Gastroesophageal sphincter (tissue), 3 donors: ENCODE measurements around the gene ANKRD60.

Source experiments
- POLR2AphosphoS5 ChIP-seq: sonication (generic); formaldehyde crosslinking; IDR thresholded peaks from one replicate; pipeline ENCODE4 v1.6.1; 2017; ENCODE audit warnings: antibody characterized with exemption
- TF ChIP-seq, protein P1 (sequence below), 4 experiments: fragments of 200-600 bp in 2 of 4; fragments of 450-650 bp in 2 of 4; sonication (generic) in 1 of 4; IDR thresholded peaks; one replicate each; pipeline ENCODE4 v1.5.1; 2017 to 2019; ENCODE audit warnings: antibody characterized with exemption in 4 of 4, mild to moderate bottlenecking in 2 of 4, moderate library complexity in 2 of 4

DNA sequence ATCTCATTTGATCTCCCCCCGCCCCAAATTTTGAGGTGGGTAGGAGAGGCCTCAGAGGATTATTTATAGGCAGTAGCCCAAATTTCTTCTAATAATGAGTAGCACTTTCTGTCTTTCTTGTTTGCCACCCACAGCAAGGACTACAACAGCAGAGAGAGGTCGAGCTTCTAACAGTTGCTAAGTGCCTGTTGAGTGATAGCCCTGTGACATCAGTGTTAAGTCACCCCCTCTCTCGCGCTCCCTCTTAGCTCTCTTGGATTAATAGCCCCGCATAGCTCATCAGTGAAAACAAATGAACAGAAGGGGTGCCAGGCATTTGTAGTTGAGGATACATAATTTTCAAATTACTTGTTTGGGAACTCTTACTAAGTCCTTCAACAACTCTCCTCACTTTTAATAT, 3.5 kb downstream of the ANKRD60 start:
- TF ChIP-seq, protein P1, sequence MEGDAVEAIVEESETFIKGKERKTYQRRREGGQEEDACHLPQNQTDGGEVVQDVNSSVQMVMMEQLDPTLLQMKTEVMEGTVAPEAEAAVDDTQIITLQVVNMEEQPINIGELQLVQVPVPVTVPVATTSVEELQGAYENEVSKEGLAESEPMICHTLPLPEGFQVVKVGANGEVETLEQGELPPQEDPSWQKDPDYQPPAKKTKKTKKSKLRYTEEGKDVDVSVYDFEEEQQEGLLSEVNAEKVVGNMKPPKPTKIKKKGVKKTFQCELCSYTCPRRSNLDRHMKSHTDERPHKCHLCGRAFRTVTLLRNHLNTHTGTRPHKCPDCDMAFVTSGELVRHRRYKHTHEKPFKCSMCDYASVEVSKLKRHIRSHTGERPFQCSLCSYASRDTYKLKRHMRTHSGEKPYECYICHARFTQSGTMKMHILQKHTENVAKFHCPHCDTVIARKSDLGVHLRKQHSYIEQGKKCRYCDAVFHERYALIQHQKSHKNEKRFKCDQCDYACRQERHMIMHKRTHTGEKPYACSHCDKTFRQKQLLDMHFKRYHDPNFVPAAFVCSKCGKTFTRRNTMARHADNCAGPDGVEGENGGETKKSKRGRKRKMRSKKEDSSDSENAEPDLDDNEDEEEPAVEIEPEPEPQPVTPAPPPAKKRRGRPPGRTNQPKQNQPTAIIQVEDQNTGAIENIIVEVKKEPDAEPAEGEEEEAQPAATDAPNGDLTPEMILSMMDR (IDR thresholded peaks at IDR 0.05), result no peak
- no peak for TF ChIP-seq POLR2AphosphoS5
